Measurements from ENCODE around the gene MFAP5. TPM values are rescaled to one million over a fixed set of nuclear protein-coding genes. Genes with fewer than 3 reads are reported as not detected.
A peak's percentile ranks its signal among the peaks of the same experiment; 100 is the strongest.

The MFAP5 gene
- total and polyA plus RNA-seq, 2 donors (not counting 1 experiment from before 2014, with no cell fraction given): 1.3 to 2.0 TPM

GRCh38 chr12:8612629-8613028, 50.0 kb downstream of the MFAP5 start, which contains the start of gene AICDA:
Gene AICDA (minus strand): TSS chr12:8612859. CDS start chr12:8612767, 92 bp downstream.
- no peak within 1 kb of the TSS for H2AFZ ChIP-seq (ENCODE audit: low read length)
- no peaks in the 10 kb centered on the region for H3K9me3 ChIP-seq (ENCODE audit: control insufficient read depth, insufficient read depth, low read depth, low read length)
- H3K79me2 ChIP-seq (ENCODE audit: control insufficient read depth, insufficient read depth, low read length): no peaks in the 10 kb centered on the region
- DNase-seq (ENCODE audit: low read depth in 2 of 2): no peak
- H3K27me3 ChIP-seq (ENCODE audit: control insufficient read depth, insufficient read depth, low read length): no peaks in the 10 kb centered on the region
- H3K9ac ChIP-seq (ENCODE audit: insufficient read depth, low read length): no peak within 1 kb of the TSS
- no peak within 1 kb of the TSS for H3K27ac ChIP-seq (ENCODE audit: insufficient read depth, low read length)
- H3K36me3 ChIP-seq (ENCODE audit: control insufficient read depth, insufficient read depth, low read length): no peaks in the 10 kb centered on the region
- H3K4me1 ChIP-seq (ENCODE audit: control insufficient read depth, extremely low read depth, insufficient read depth, low read length): no peaks in the 10 kb centered on the region
- TF ChIP-seq EZH2 (IDR thresholded peaks at IDR 0.05; ENCODE audit: low read length, missing control alignments) (no peak), CTCF (conservative IDR thresholded peaks at IDR 0.05 in 1 of 2, IDR thresholded peaks at IDR 0.05 in 1 of 2; ENCODE audit: low read depth in 1 of 2, low read length in 2 of 2) (no peak)
- no peak within 1 kb of the TSS for H3K4me3 ChIP-seq (replicated peaks in 1 of 4; ENCODE audit: control extremely low read depth in 1 of 4, insufficient read depth in 1 of 4, low read depth in 3 of 4, low read length in 4 of 4)
- no peak within 1 kb of the TSS for H3K4me2 ChIP-seq (ENCODE audit: extremely low read depth, insufficient read depth, low read length)
- H4K20me1 ChIP-seq (ENCODE audit: control insufficient read depth, extremely low read depth, insufficient read depth, low read length): no peaks in the 10 kb centered on the region

GRCh38 chr12:8609061-8609570, 53.5 kb downstream of the MFAP5 start:
- TF ChIP-seq EZH2 (IDR thresholded peaks at IDR 0.05; ENCODE audit: low read length, missing control alignments) (no peak), CTCF (conservative IDR thresholded peaks at IDR 0.05 in 1 of 2, IDR thresholded peaks at IDR 0.05 in 1 of 2; ENCODE audit: low read depth in 1 of 2, low read length in 2 of 2) (peak; percentile 80 to 92)
- Histone ChIP-seq H3K4me1 (ENCODE audit: control insufficient read depth, extremely low read depth, insufficient read depth, low read length) (no peaks in the 10 kb centered on the region), H3K9ac (ENCODE audit: insufficient read depth, low read length) (no peak overlapping the region), H3K27ac (ENCODE audit: insufficient read depth, low read length) (no peak overlapping the region), H3K4me3 (replicated peaks in 1 of 4; ENCODE audit: control extremely low read depth in 1 of 4, insufficient read depth in 1 of 4, low read depth in 3 of 4, low read length in 4 of 4) (no peak overlapping the region), H2AFZ (ENCODE audit: low read length) (peak overlapping the region; percentile 58), H3K36me3 (ENCODE audit: control insufficient read depth, insufficient read depth, low read length) (no peaks in the 10 kb centered on the region), H3K79me2 (ENCODE audit: control insufficient read depth, insufficient read depth, low read length) (no peaks in the 10 kb centered on the region), H3K4me2 (ENCODE audit: extremely low read depth, insufficient read depth, low read length) (peak overlapping the region; percentile 57), H3K27me3 (ENCODE audit: control insufficient read depth, insufficient read depth, low read length) (no peaks in the 10 kb centered on the region), H3K9me3 (ENCODE audit: control insufficient read depth, insufficient read depth, low read depth, low read length) (no peaks in the 10 kb centered on the region), H4K20me1 (ENCODE audit: control insufficient read depth, extremely low read depth, insufficient read depth, low read length) (no peaks in the 10 kb centered on the region)
- DNase-seq (ENCODE audit: low read depth in 2 of 2): peak; percentile 43 to 60

GRCh38 chr12:8606890-8607289, 55.7 kb downstream of the MFAP5 start:
- TF ChIP-seq EZH2 (IDR thresholded peaks at IDR 0.05; ENCODE audit: low read length, missing control alignments) (no peak), CTCF (conservative IDR thresholded peaks at IDR 0.05 in 1 of 2, IDR thresholded peaks at IDR 0.05 in 1 of 2; ENCODE audit: low read depth in 1 of 2, low read length in 2 of 2) (no peak)
- no peaks in the 10 kb centered on the region for H4K20me1 ChIP-seq (ENCODE audit: control insufficient read depth, extremely low read depth, insufficient read depth, low read length)
- H3K4me2 ChIP-seq (ENCODE audit: extremely low read depth, insufficient read depth, low read length): no peak overlapping the region
- no peaks in the 10 kb centered on the region for H3K4me1 ChIP-seq (ENCODE audit: control insufficient read depth, extremely low read depth, insufficient read depth, low read length)
- H2AFZ ChIP-seq (ENCODE audit: low read length): no peak overlapping the region
- H3K9me3 ChIP-seq (ENCODE audit: control insufficient read depth, insufficient read depth, low read depth, low read length): no peaks in the 10 kb centered on the region
- no peak for DNase-seq (ENCODE audit: low read depth in 2 of 2)
- H3K27ac ChIP-seq (ENCODE audit: insufficient read depth, low read length): no peak overlapping the region
- no peak overlapping the region for H3K9ac ChIP-seq (ENCODE audit: insufficient read depth, low read length)
- H3K27me3 ChIP-seq (ENCODE audit: control insufficient read depth, insufficient read depth, low read length): no peaks in the 10 kb centered on the region
- no peak overlapping the region for H3K4me3 ChIP-seq (replicated peaks in 1 of 4; ENCODE audit: control extremely low read depth in 1 of 4, insufficient read depth in 1 of 4, low read depth in 3 of 4, low read length in 4 of 4)
- no peaks in the 10 kb centered on the region for H3K79me2 ChIP-seq (ENCODE audit: control insufficient read depth, insufficient read depth, low read length)
- no peaks in the 10 kb centered on the region for H3K36me3 ChIP-seq (ENCODE audit: control insufficient read depth, insufficient read depth, low read length)

Measured in fibroblast of lung (primary cell).